DOHH2 (cell line): ENCODE results near the gene FNDC11.

ENCODE experiments used
- H3F3A ChIP-seq: fragments of 200-600 bp; sonication (generic), shearing (Covaris generic); 2 replicates; pipeline ENCODE4 v1.6.0; 2016; ENCODE audit warnings: antibody characterized with exemption, mild to moderate bottlenecking; ENCODE audit not compliant: control insufficient read depth, insufficient read depth
- H3K27ac ChIP-seq: fragments of 200-600 bp; sonication (generic); 2 replicates; pipeline ENCODE4 v1.5.1; 2014; ENCODE audit warnings: low read depth, mild to moderate bottlenecking, low read length, moderate library complexity
- H3K27me3 ChIP-seq: fragments of 200-600 bp; sonication (generic); 2 replicates; pipeline ENCODE4 v1.6.1; 2014; ENCODE audit warnings: mild to moderate bottlenecking, low read length, mixed read lengths; ENCODE audit not compliant: control insufficient read depth
- H3K36me3 ChIP-seq: fragments of 200-600 bp; sonication (generic); 2 replicates; pipeline ENCODE4 v1.6.1; 2014; ENCODE audit warnings: mild to moderate bottlenecking, low read length, moderate library complexity, mixed read lengths; ENCODE audit not compliant: control insufficient read depth
- H3K4me1 ChIP-seq: fragments of 200-600 bp; sonication (generic); 2 replicates; pipeline ENCODE4 v1.6.1; 2014; ENCODE audit warnings: mild to moderate bottlenecking, low read length, mixed read lengths; ENCODE audit not compliant: control insufficient read depth
- H3K4me2 ChIP-seq: fragments of 200-600 bp; sonication (generic); 2 replicates; pipeline ENCODE4 v1.6.0; 2014; ENCODE audit warnings: mild to moderate bottlenecking, low read length, moderate library complexity
- H3K4me3 ChIP-seq: fragments of 200-600 bp; sonication (generic); 2 replicates; pipeline ENCODE4 v1.5.1; 2014; ENCODE audit warnings: mild to moderate bottlenecking, low read length, mixed read lengths
- H3K79me2 ChIP-seq: fragments of 200-600 bp; sonication (generic); 2 replicates; pipeline ENCODE4 v1.6.1; 2014; ENCODE audit warnings: mild to moderate bottlenecking, low read length, mixed read lengths; ENCODE audit not compliant: control insufficient read depth
- H3K9me2 ChIP-seq: fragments of 200-600 bp; sonication (generic); replicated peaks from 2 replicates; pipeline ENCODE4 v1.6.1; 2014; ENCODE audit warnings: mild to moderate bottlenecking, low read length, mixed read lengths; ENCODE audit not compliant: control insufficient read depth
- H3K9me3 ChIP-seq: fragments of 200-600 bp; sonication (generic); 2 replicates; pipeline ENCODE4 v1.6.1; 2014; ENCODE audit warnings: antibody characterized with exemption, low read length, mixed read lengths; ENCODE audit not compliant: control insufficient read depth, insufficient read depth
- H4K20me1 ChIP-seq: fragments of 200-600 bp; sonication (generic); 2 replicates; pipeline ENCODE4 v1.6.0; 2014; ENCODE audit warnings: low read depth, mild to moderate bottlenecking, antibody characterized with exemption, low read length, moderate library complexity; ENCODE audit not compliant: control insufficient read depth, insufficient read depth
- CTCF ChIP-seq: fragments of 200-600 bp; sonication (generic); IDR thresholded peaks from one replicate; pipeline ENCODE4 v1.5.1; 2014; ENCODE audit warnings: antibody characterized with exemption, mild to moderate bottlenecking, low read depth, low read length; ENCODE audit not compliant: poor library complexity, severe bottlenecking
- EZH2phosphoT487 ChIP-seq: fragments of 200-600 bp; sonication (generic); IDR thresholded peaks from 2 replicates; pipeline ENCODE4 v1.6.1; 2017; ENCODE audit warnings: borderline replicate concordance, mild to moderate bottlenecking, antibody characterized with exemption, low read length, moderate library complexity, mixed read lengths

FNDC11 gene

GRCh38 chr20:63591147-63591533 lies 37.2 kb downstream of the FNDC11 start:
- no peaks in the 10 kb centered on the region for H3K79me2 ChIP-seq
- no peaks in the 10 kb centered on the region for H3K9me2 ChIP-seq
- H4K20me1 ChIP-seq, result no peaks in the 10 kb centered on the region
- no peaks in the 10 kb centered on the region for H3K27me3 ChIP-seq
- H3K4me1 ChIP-seq, result no peaks in the 10 kb centered on the region
- peaks cover 30% of the 10 kb centered on the region; the same call in 1 of the 2 replicates for H3K36me3 ChIP-seq
- H3K9me3 ChIP-seq, result no peaks in the 10 kb centered on the region
- H3K27ac ChIP-seq, result no peak overlapping the region
- TF ChIP-seq CTCF, result no peak
- no peak for TF ChIP-seq EZH2phosphoT487
- H3K4me2 ChIP-seq, result no peak overlapping the region
- no peak overlapping the region for H3K4me3 ChIP-seq
- no peaks in the 10 kb centered on the region for H3F3A ChIP-seq

GRCh38 chr20:63591786-63592355 lies 37.9 kb downstream of the FNDC11 start:
- H4K20me1 ChIP-seq, result no peaks in the 10 kb centered on the region
- TF ChIP-seq CTCF, result no peak
- no peak for TF ChIP-seq EZH2phosphoT487

GRCh38 chr20:63592661-63593060 lies 38.7 kb downstream of the FNDC11 start:
- TF ChIP-seq CTCF, result no peak
- no peak for TF ChIP-seq EZH2phosphoT487
- Histone ChIP-seq H3K9me2 (no peaks in the 10 kb centered on the region), H3F3A (no peaks in the 10 kb centered on the region), H3K27ac (no peak overlapping the region), H4K20me1 (no peaks in the 10 kb centered on the region), H3K4me1 (no peaks in the 10 kb centered on the region), H3K4me2 (no peak overlapping the region), H3K9me3 (no peaks in the 10 kb centered on the region), H3K79me2 (no peaks in the 10 kb centered on the region), H3K36me3 (peaks cover 32% of the 10 kb centered on the region; the same call in 1 of the 2 replicates), H3K27me3 (no peaks in the 10 kb centered on the region), H3K4me3 (no peak overlapping the region)

More at GRCh38 chr20:63591786-63592355, 37.9 kb downstream of the FNDC11 start:
- no peaks in the 10 kb centered on the region for H3F3A ChIP-seq
- no peaks in the 10 kb centered on the region for H3K9me3 ChIP-seq
- peaks cover 30% of the 10 kb centered on the region; the same call in 1 of the 2 replicates for H3K36me3 ChIP-seq
- no peaks in the 10 kb centered on the region for H3K27me3 ChIP-seq
- H3K79me2 ChIP-seq, result no peaks in the 10 kb centered on the region
- no peak overlapping the region for H3K4me2 ChIP-seq
- no peaks in the 10 kb centered on the region for H3K4me1 ChIP-seq
- H3K9me2 ChIP-seq, result no peaks in the 10 kb centered on the region
- H3K27ac ChIP-seq, result no peak overlapping the region
- H3K4me3 ChIP-seq, result no peak overlapping the region
